Measurements from ENCODE around the gene EFEMP2. TPM values are rescaled to one million over a fixed set of nuclear protein-coding genes. Genes with fewer than 3 reads are reported as not detected.

The EFEMP2 gene
- total RNA-seq, 1 experiment from 2014 or later = 217 TPM

DNA sequence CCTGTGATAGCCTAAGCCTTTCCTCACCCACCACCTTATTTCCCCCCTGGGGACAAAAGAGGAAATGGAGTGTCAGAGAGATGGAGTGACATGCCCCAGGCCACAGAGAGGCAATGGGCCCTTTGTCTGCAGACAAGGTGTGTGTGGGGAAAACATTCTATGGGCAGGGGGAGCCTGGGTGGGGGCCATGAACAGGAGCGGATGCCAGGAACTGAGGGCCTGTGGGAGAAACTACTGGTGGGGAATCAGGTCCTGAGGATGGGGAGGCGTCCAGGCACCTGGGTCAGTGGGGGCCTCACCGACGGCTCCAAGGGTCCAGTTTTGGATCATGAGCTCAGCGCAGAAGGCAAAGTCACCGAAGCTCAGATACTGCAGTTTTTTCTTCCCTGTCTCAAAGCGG lies 12.6 kb upstream of the EFEMP2 start:
- no peak for DNase-seq (ENCODE audit: low read depth)

DNA sequence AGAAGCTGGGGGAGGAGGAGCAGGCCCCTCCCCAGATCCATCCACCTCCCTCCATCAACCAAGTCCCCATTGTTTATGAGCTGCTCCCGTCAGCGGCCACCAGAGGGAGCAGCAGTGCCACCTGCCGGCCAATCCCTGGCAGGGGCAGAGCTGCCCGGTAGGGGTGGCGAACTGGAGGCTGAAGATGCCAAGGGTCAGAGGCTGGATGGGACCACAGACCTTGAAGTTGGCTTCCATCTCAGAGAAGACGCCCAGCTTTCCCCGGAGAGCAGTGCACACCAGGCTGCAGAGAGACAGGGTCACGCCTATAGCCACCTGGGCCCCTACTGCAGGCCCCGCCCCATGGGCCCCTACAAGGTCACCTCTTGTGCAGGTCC lies 12.1 kb upstream of the EFEMP2 start:
- peak; percentile 67 for DNase-seq (ENCODE audit: low read depth)

DNA sequence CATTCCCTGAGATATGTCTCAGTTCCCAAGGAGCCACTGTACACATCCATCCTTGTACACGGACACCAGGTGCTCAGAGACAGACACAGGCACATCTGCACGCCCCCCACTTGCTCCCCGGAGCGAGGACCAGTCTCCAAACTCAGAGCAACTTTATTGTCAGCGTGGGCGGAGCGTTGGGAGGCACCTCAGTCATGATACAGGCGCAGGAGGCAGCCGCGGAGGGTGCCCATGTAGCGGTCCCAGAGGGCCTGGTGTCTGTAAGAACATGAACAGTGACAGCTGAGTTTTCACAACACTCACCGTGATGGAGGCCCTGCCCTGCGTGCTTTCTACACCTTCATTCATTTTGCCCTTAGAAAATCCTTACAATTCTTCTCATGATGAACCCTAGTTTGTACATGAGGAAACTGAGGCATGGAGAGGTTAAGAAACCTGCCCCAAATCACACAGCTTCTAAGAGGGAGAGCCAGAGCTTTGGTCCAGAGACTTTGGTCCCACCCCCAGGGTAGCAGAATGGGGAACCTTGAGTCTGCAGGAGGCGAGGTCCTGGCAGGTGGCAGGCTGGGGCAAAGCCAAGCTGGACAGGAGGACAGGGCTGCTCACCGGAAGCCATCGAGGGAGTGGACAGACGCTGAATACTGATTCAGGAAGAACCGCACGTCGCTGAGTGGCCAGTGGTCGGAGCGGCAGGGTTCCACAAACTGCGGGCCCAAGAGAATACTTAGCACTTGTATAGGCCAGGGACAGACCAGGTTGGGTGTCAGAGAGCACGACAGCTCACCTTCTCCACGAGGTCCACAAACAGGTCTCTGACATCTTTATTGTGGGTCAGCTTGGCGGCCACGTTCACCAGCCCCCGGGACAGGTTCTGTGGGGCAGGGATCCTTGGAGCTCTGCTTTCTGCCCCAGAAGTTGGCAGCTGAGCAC lies 11.5 kb upstream of the EFEMP2 start:
- no peak for DNase-seq (ENCODE audit: low read depth)

DNA sequence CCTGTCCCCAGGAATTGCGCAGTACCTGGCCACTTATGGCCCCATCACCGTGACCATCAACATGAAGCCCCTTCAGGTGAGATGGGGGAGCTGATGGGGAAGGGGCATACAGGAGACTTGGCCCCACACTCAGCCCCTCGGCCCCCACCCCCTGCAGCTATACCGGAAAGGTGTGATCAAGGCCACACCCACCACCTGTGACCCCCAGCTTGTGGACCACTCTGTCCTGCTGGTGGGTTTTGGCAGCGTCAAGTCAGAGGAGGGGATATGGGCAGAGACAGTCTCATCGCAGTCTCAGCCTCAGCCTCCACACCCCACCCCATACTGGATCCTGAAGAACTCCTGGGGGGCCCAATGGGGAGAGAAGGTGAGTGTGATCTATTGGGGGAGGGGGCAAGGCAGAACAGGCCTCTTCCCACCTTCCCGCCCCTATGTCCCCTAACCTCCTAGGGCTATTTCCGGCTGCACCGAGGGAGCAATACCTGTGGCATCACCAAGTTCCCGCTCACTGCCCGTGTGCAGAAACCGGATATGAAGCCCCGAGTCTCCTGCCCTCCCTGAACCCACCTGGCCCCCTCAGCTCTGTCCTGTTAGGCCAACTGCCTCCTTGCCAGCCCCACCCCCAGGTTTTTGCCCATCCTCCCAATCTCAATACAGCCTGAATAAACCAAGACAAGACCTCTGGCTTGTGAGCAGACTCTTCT lies 10.6 kb upstream of the EFEMP2 start:
- DNase-seq (ENCODE audit: low read depth) = no peak

DNA sequence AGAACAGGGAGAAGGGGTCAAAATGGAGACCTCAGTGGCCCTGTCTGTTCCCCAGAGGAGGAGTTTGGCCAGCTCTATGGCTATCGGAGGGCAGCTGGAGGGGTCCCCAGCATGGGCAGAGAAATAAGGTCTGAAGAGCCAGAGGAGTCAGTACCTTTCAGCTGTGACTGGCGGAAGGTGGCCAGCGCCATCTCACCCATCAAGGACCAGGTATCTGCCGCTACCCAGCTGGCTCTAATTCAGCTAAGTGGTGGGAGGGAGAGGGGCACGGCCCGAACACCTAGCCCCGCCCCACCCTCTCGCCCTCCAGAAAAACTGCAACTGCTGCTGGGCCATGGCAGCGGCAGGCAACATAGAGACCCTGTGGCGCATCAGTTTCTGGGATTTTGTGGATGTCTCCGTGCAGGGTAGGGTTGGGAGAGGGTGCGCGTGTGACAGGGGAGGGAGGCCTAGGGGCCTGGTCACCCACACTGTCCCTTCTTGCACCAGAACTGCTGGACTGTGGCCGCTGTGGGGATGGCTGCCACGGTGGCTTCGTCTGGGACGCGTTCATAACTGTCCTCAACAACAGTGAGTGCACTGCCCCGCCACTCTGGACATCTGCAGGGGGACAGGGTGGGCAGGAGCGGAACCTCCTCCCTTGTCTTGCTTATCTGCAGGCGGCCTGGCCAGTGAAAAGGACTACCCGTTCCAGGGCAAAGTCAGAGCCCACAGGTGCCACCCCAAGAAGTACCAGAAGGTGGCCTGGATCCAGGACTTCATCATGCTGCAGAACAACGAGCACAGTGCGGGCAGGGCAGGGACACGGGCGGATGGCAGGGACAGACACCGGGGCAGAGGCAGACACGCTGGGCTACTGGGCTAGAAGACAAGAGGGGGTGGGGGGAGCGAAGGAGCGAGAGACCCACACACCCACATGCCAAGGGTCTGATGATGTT lies 9.8 kb upstream of the EFEMP2 start:
- DNase-seq (ENCODE audit: low read depth) = no peak

DNA sequence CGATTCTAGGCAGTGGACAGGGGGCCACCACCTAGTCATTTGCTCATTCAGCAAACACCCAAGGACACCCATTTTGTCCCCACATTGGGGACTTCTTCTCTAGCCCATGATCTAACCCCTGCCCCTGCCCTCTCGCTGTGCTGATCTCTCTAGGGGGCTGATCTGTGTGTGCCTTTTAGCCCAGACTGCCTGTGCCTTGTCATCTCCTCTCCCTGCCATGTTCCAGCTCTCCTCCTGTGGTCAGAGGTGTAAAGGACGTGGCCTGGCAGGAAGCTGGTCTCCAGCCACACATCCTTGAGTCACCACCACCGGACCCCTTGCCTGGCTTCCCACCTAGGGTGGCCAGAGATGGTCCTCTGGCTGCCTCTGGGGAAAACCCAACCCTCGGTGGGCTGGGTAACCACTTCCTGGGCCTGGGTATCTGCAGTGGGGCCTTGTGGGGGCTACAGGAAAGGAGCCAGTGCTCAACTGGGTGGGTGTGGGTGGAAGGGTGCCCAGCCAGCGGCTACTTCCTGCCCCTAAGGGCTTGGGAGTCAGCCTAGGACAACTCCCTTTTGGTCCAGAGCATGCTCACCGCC lies 8.3 kb upstream of the EFEMP2 start:
- no peak for DNase-seq (ENCODE audit: low read depth)

DNA sequence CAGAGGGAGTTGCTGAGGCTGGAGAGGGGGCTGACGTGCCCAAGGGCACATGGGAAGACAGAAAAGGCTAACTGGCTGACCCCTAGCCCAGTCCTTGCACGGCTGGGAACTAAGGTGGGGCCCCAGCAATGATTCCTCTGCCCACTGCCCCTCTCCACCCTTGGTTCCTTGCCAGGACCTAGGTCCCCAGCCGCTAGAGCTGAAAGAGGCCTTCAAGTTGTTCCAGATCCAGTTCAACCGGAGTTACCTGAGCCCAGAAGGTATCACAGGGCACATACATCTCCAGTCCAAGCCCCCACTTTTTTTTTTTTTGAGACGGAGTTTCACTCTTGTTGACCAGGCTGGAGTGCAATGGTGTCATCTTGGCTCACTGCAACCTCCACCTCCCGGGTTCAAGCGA lies 7.4 kb upstream of the EFEMP2 start:
- DNase-seq (ENCODE audit: low read depth) = no peak

DNA sequence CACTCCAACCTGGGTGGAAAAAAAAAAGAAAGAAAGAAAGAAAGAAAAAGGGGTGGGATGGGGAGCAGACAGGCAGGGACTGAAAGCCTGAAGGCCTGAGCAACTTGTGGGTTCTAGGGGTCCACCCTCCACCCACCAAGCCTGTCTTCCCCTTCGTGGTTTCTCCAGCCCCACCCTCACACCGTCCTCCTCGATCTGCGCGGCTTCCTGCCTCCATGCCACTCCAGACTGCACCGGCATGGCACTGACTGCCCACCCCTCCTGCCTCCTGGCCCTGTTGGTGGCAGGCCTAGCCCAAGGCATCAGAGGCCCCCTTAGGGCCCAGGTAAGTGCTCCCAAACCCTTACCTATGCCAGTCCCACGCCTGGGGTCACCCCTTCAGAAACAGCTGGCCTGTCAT lies 7.0 kb upstream of the EFEMP2 start, which contains the start of gene CTSW:
CTSW (plus strand) TSS at position 221 of the 400 bp plus-strand sequence; CDS start at position 239, 18 bp downstream.
- DNase-seq (ENCODE audit: low read depth) = no peak

DNA sequence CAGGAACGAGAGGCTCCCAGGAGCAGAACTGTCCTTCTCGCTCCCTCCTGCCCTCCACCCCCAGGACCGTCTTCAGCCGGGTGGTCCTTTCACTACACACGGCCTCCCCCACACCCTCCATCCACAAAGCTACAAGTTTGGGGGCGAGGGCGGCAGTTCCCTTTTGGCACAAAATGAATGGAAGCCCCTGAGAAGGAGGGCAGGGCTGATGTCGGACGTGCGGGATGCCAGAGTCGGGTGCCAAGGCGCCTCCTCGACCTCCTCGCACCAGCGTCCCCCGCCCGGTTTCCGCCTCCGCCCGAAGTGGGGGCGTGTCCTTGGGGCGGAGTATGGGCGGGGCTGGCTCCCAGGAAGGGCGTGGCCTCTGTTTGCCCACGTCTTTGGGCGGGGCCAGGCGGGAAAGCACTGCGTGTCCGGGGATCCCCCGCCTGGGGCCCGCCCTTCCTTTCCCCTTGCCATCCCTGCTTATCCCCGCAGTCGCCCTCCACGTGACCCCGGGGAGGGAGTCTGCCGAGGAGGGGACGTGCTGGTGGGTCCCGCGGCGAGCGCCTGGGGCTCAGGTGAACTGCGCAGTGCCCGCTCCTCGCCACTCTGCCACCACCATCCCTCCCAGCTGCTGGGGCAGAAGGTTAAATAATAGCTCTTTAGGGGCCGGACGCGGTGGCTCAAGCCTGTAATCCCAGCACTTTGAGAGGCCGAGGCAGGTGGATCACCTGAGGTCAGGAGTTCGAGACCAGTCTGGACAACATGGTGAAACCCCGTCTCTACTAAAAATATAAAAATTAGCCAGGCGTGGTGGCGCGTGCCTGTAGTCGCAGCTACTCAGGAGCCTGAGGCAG lies 937 bp upstream of the EFEMP2 start:
- DNase-seq (ENCODE audit: low read depth) = peak; percentile 88

DNA sequence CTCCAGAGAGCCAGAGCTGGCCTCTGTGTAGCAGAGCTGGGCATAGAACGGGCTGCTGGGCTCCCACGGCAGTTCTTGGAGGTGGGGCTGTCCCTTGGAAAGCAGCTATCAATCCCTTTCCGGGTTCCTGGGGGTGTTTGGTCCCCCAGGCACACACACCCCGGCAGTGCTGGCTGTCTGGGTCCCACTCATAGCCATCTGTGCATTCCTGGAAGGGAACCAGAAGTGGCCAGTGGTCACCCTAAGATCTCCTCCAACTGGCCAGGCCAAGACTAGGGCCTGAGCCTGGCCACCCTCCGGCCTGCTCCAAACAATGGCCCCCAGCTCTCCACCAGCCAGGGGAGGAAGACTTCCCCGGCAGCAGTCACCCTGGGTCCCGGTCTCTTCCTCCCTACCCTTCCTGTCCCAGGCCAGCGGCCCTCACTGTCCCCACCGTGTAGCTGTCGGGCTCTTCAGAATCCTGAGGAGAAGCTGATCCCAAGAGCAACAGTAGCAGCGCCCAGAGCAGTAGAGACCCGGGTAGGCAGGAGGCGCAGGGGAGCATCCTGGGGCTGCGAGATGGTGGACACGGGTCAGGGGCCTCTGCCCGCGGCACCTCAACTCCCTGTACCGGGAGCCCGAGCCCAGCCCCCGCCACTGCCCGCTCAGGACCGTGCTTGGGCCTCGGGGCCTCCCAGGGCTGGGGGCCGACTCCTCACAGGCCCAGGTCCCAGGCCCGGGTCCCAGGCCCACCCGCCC lies 620 bp downstream of the EFEMP2 start:
- peak; percentile 57 for DNase-seq (ENCODE audit: low read depth)

DNA sequence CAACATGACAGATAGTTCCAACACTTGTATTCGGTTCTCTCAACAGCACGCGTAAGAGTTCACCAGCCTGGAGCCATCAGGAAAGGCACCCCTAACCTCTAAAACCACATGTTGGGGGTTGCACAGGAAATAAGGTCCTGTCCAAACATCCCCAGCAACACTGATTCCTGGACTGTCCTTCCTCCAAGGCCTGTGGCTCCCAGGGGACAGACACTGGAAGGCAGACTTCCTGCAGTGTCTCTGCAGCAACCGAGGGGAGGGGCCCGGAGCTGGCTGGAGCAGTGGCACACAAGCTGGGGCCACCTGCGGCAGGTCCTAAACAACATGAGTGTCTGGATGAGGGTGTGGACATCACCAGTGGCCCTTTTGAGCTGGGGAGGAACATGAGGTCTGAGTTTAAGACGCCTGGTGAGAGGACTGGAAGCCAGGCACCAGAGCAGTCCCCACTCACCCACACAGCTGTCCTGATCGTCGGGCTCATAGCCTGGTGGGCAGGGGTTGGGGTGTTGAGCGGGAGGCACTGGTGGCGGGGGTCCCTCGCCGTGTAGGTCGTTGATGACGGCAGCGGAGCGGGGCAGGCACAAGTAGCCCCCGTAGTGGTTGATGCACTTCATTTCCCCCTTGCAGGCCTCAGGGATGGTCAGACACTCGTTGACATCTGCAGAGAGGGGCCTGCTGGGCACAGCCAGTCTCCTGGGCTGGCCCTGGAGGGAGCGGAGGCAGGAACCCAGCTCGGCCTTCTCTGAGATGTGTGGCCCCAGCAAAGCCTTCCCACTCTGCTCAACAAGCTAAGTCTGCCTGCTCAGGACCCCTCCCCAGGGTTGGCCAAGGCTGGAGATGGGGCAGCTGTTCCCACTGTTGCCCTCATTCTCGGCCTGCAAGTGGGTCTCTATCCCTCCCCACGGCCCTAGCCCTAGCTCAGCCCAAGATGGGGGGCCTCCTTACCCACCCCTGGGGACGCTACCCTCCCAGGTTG lies 1.6 kb downstream of the EFEMP2 start:
- DNase-seq (ENCODE audit: low read depth) = no peak

DNA sequence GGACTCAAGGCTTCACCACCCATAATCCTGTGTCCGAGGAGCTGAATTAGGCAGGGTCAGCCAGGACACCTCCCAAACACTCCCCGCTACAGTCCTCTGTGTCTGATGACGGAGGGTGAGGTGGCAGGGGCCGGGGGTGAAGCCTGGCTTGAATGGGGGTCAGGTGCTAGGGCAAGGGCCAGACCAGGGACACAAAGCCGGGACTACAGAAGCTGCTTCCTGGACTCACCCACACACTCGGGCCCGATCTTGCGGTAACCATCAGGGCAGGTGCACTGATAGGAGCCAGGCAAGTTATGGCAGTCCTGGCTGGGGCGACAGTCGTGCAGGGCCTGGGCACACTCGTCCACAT lies 2.3 kb downstream of the EFEMP2 start:
- DNase-seq (ENCODE audit: low read depth) = no peak

DNA sequence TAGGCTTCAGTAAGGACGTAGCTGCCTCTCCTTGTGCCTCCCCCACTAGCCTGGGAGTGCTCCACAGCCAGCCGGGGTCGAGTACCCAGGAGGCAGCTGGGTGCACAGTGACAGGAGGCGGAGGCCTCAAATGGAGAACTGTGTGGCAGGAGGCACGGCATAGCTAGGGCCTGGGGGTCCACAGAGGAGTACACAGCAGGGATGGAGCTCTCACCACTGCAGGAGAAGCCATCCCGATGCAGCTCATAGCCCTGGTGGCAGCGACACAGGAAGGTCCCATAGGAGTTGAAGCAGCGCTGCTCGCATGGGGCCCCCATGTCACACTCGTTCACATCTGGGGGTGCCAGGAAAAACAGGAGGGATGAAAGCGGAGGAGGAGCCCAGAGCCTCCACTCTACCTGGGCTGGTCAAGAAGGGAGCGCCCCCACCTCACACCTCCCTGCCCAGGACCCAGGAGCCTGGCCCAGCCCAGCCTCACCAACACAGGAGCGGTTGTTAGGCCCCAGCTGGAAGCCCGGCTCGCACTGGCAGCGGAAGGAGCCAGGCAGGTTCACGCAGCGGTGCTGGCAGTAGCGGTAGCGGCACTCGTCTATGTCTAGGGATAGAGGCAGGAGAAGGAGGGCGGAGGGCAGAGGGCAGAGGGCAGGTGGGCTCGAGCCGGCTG lies 2.8 kb downstream of the EFEMP2 start:
- DNase-seq (ENCODE audit: low read depth) = no peak

DNA sequence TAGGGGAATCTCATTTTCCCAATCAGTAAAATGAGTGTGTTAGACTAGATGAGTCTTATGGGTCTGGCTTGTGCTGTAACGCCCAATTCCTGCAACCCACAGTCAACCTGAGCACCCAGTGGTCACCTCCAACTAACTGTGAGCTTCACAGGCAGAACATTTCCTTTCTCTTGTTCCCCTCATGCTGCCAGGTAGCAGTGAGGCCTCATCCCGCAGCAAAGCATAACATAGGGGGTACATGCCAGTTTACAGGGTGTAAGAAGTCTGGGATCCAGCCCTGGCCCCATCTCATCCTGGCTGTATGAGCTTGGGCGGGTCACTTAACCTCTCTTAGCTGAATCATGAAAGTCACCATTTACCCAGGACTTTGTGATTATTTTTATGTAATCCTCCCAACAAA lies 3.7 kb downstream of the EFEMP2 start:
- no peak for DNase-seq (ENCODE audit: low read depth)

DNA sequence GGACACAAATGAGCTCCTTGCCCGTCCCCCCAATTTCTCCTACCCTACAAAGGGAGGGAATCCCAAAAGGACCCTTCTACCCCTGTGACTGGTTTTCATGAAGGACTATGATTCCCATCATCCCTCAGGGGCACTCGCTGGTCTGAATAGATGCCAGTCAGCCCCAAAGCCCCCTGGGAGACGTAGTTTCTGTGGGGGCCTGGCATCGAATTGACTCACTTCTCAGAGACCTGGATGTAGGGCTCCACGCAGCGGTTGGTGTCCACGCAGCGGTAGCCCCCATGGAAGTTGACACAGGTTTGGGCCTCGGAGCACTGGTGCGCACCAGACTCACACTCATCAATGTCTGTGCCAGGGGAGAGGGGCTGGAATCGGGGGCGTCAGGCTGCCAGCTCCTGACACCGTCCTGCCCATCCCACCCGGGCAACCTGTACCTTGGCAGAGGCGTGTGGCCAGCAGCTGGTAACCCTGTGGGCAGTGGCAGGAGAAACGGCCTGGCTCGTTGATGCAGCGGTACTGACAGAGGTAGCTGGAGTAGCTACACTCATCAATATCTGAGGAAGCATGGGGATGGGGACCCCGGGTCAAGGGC lies 4.4 kb downstream of the EFEMP2 start:
- no peak for DNase-seq (ENCODE audit: low read depth)

DNA sequence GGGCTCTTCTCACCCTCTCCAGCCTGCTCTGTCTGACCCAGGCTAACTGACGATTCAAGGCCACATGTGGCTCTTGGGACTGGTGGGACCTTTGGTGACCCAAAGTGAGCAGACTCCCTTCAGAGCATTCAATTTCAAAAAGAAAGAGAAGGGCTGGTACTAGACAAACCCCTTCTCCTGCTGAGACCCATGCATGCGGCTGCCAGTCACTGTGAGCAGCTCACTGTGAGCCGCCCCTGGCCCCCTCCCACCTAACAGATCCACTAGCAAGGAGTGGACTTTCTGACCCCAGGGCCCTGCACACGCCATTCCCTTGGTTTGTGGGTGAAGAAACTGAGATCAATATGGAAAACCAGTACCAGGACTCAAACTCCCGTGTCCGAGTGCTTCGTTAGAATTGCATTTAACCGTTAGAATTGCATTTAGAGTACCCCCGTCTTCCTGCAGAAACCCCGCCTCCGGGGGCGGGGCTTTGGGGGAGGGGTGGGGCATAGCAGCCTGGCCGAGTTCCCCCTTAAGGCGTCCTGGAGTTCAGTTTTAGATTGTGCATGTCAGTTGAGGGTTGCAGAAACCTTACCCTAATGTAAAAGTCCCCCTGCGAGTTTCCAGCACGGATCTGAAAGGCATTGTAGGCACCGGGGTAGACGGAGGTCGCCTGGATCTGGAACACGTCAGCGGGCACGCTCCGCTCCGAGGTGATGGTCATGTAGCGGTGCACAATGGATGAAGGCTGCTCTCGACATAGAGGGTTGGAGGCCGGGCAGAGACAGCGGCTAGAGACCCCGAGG lies 5.1 kb downstream of the EFEMP2 start:
- no peak for DNase-seq (ENCODE audit: low read depth)

All from LHCN-M2 (cell line).